NCI-H510A (cell line): Measurements from ENCODE around the gene METTL22.
A peak's percentile ranks its signal among the peaks of the same experiment; 100 is the strongest.
"Not testable (repeated sequence)": the region's sequence is repeated elsewhere in the genome, so short reads cannot be mapped to it uniquely, and the experiment has no call there.

Experiments used
- DNase-seq: peaks from one replicate; lab custom pipeline; 2025; lab: John Stamatoyannopoulos, UW

The METTL22 gene

DNA sequence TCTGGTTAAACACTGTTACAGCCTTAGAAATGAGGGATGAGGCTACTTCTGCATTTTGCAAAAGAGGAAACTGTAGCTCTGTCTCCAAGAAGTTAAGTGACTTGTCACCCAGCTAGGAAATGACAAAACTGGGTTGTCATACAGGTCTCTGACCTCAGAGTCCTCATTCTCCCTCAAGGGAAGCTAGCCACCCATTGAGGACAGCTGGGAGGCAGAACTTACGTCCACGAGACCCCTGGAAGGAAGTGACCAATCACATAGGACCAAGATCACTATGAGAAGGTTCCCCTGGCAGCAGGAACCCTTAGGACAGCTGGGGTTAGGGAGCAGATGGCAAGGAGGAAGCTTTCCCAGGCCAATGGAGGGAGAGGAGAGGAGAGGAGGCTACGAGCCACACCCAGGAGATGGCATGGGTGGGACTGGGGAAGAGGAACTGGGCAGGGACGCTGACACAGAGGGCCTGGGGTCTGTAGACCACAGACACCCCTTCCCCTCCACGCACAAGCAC is 11.2 kb downstream of the METTL22 start:
- no peak for DNase-seq

GRCh38 chr16:8634991-8635736 is 13.7 kb downstream of the METTL22 start:
- no peak for DNase-seq

- DNase-seq: no peak
Observed at GRCh38 chr16:8639694-8640093, 18.2 kb downstream of the METTL22 start.

DNA sequence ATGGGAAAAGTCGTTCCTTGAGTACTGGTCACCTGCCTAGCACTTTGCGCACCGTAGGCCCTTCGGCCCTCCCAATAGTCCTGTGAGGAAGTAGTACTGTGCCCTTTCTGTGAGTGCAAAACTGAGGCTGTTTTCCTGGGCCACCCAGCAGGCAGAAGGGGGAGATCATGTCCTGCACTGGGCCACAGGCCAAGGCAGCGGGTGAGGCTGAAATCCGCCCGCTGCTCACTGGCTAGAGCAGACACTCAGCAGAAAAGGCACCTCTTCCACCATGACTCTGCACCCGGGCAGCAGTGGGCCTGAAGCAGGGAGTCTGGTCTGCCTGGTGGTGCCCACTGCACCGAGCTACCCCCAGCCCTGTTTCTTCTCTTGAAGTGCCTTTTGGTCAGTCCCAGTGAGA is 20.2 kb downstream of the METTL22 start:
- DNase-seq: no peak

- DNase-seq: no peak
Observed at GRCh38 chr16:8642146-8642545, 20.6 kb downstream of the METTL22 start.

GRCh38 chr16:8644211-8645140 is 23.0 kb downstream of the METTL22 start:
- DNase-seq: no peak

- no peak for DNase-seq
Observed at GRCh38 chr16:8645141-8645521, 23.6 kb downstream of the METTL22 start.

- DNase-seq: no peak
Observed at GRCh38 chr16:8645831-8646230, 24.3 kb downstream of the METTL22 start.

GRCh38 chr16:8646326-8647053 is 25.0 kb downstream of the METTL22 start:
- no peak for DNase-seq

DNA sequence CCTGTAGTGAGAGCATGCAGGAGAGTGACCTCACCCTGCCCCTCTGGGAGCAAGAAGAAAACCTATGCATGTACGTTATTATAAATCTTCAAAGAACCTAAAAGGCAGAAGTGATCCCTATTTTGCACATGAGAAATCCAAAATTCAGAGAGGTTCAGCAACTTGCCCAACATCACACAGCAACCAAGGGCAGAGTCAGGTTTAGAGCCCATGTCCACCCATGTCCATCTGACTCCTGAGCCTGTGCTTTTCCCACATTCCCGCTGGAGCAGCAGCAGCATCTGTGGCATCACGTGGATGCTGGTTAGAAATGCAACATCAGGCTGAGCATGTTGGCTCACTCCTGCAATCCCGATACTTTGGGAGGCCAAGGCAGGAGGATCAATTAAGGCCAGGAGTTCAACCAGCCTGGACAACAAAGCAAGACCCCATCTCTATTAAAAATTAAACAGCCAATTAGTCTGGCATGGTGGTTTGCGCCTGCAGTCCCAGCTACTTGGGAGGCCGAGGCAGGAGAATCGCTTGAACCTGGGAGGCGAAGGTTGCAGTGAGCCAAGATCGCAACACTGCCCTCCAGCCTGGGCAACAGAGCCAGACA is 26.3 kb downstream of the METTL22 start:
- no peak for DNase-seq

DNA sequence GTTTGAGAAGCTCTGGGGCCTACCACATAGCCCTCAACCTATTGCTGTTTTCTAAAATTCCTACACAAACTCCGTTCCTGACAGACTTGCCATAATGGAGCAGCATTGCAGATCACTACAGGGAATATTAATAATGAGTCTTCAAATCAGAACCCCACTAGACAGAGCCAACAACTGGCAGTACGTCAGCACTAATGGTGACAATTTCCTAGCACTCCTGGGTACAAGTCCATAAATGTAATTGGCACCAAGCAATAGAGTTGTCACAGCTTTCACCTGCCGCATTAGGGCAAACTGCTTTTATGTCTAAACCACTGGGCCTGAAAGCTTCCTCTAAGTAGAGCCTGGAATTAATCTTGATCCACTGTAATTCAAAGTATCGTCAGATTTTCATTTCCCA is 27.4 kb downstream of the METTL22 start:
- DNase-seq: no peak

GRCh38 chr16:8649829-8650554 is 28.5 kb downstream of the METTL22 start:
- DNase-seq: no peak

DNA sequence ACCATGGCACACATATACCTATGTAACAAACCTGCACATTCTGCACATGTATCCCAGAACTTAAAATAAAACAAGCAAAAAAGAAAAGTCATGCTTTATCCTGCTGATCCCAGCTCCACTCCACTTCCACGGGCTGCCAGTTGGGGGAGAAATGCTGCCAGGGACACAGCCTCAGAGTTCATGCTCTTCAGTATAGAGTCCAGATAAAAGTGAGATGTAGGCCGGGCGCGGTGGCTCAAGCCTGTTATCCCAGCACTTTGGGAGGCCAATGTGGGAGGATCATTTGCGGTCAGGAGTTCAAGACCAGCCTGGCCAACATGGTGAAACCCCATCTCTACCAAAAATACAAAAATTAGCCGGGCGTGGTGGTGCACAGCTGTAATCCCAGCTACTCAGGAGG is 30.5 kb downstream of the METTL22 start:
- not testable (repeated sequence) for DNase-seq

- DNase-seq: no peak
Observed at GRCh38 chr16:8655184-8655717, 33.8 kb downstream of the METTL22 start.

DNA sequence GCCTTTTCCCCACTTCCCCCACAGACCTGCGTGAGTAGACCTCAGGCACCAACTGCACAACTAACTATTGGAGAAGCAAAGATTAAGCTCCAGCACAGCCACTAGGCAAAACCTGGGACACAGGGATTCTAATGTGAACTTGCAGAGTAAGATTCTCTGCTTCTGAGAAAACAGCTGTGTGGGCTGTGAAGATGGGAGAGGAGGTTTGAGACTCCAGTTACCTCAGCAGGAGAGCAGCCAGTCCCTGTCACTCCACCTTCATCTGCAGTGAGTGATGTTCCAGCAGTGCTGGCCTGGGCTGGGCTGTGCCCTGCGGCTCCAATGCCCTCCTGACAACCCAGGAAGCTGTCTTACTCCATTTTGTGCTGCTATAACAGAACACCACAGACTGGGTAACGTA is 34.9 kb downstream of the METTL22 start:
- no peak for DNase-seq

DNA sequence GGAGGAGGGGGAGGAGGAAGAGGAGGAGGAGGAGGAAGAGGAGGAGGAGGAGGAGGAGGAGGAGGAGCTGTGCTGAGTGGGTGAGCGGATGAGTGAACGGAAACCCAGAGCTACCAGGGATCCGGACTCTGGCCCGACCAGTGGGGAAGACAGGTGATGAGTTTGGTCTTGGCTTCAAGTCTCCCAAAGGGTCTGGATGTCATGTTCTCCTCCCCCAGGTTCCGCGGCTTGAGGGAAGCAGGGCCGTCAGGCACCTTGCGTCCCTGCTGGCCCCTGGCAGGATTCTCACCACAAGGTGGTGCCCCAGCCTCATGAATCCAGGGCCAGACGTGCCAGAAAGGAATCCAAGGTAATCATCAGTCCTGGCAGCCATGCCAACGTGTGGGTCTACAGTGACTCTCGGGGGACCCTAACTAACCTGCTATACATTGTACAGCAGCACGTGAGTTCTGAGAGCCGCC is 39.4 kb downstream of the METTL22 start:
- DNase-seq: peak; percentile 9

GRCh38 chr16:8661703-8662102 is 40.2 kb downstream of the METTL22 start:
- no peak for DNase-seq

GRCh38 chr16:8663192-8664089 is 41.9 kb downstream of the METTL22 start:
- no peak for DNase-seq

GRCh38 chr16:8665529-8665928 is 44.0 kb downstream of the METTL22 start:
- DNase-seq: no peak

- DNase-seq: no peak
Observed at GRCh38 chr16:8667492-8667891, 46.0 kb downstream of the METTL22 start.
